ENCODE measurements around the gene KNTC1.
"Not testable (repeated sequence)": the region's sequence is repeated elsewhere in the genome, so short reads cannot be mapped to it uniquely, and the experiment has no call there.

KNTC1 gene

DNA sequence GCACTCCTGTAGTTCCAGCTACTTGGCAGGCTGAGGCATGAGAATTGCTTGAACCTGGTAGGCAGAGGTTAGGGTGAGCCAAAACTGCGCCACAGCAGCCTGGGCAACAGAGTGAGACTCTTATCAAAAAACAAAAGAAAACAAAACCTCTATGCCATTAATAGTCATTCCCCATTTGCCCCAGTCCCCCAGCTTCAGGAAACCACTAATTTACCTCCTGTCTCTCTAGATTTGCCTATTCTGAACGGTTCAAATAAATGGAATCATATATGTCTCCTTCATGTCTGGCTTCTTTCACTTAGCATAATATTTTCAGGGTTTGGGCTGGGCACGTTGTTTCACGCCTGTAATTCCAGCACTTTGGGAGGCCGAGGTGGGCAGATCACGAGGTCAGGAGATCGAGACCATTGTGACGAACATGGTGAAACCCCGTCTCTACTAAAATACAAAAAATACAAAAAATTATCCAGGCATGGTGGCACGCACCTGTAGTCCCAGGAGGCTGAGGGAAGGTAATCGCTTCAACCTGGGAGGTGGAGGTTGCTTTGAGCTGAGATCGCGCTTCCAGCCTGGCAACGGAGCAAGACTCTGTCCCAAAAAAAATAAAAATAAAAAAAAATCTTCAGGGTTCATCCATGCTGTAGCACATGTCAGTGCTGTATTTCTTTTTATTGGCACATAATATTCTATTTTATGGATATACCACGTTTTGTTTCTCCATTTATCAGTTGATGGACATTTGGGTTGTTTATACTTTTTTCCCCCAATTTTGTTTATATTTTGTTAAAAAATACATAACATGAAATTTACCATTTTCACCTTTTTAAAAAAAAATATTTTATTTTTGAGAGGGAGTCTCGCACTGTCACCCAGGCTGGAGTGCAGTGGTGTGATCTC, 31.9 kb downstream of the KNTC1 start:
- DNase-seq (ENCODE audit: low spot score) = no peak

DNA sequence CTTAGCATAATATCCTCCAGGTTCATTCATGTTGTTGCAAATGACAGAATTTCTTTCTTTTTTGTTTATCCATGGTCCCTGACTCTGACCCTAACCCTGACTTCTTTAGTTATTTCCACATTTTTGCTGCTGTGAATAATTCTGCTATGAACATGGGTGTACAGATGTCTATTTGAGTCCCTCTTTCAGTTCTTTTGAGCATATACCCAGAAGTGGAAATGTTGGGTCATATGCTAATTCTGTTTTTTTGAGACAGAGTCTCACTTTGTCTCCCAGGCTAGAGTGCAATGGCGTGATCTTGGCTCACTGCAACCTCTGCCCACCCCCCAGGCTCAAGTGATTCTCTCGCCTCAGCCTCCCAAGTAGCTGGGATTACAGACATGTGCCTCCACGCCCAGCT, 33.1 kb downstream of the KNTC1 start:
- DNase-seq (ENCODE audit: low spot score) = no peak

DNA sequence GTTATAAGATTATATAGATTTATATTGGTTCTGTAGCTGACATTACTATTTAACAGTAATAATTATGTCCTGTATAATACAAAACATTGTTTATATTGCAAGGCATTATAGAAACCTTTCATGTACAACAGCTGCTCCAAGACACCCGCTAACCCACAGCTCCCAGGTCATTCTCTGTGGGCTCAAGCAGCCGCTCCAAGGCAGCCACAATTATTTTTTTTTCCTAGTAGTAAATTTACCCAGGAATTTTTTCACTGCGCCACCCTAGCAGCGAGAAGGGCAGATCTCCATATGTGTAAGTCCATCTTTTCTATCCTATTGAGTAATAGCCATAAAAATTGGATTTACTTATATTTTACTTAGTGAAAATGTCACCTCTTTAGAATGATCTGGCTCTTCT, 36.3 kb downstream of the KNTC1 start:
- no peak for DNase-seq (ENCODE audit: low spot score)

DNA sequence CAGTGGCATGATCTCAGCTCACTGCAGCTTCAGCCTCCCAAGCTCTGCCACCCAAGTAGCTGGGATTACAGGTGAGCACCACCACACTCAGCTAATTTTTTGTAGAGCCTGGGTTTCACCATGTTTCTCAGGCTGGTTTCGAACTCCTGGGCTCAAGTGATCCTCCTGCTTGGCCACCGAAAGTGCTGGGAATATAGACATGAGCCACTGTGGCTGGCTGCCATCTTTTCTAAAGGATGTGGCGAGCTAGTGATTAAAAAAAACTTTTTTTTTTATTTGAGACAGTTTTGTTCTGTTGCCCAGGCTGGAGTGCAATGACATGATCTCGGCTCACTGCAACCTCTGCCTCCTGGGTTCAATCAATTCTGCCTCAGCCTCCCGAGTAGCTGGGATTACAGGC, 39.8 kb downstream of the KNTC1 start:
- DNase-seq (ENCODE audit: low spot score) = not testable (repeated sequence)

DNA sequence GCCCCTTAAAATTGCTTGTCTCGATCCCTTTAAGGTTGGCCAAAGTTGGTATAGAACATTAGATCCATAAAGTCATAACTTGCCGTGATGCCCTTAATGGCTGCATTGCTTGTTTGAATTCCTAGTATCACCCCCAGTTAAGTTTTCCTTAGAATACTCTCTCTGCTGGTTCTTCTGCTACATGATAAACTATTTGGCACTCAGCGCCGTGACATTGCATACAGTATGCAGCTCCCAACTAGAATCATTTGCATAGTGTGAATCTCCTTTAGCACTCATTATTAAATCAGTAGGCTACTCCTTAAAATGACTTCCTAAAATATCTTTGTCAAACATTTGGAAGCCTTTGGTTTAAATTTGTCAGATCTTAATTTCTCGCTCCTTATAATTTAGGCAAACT, 42.2 kb downstream of the KNTC1 start:
- no peak for DNase-seq (ENCODE audit: low spot score)

DNA sequence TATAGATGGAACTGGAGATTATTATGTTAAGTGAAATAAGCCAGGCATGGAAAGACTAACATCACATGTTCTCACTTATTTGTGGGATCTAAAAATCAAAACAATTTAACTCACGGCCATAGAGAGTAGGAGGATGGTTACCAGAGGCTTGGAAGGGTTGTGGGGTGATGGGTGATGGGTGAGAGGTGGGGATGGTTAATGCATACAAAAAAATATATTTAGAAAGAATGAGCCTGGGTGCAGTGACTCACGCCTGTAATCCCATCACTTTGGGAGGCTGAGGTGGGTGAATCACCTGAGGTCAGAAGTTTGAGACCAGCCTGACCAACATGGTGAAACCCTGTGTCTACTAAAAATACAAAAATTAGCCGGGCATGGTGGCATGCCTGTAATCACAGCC, 43.0 kb downstream of the KNTC1 start:
- not testable (repeated sequence) for DNase-seq (ENCODE audit: low spot score)

DNA sequence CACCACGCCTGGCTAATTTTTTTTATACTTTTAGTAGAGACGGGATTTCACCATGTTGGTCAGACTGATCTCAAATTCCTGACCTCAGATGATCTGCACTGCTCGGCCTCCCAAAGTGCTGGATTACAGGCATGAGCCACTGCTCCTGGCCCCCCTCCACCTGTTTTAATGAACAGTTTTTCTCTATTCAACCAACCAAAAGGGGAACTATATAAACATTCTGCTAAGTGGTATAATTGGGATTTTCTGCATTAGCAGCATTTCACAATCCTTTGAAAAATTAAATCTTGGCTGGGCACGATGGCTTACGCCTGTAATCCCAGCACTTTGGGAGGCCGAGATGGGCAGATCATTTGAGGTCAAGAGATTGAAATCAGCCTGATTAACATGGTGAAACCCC, 44.8 kb downstream of the KNTC1 start:
- no peak for DNase-seq (ENCODE audit: low spot score)

DNA sequence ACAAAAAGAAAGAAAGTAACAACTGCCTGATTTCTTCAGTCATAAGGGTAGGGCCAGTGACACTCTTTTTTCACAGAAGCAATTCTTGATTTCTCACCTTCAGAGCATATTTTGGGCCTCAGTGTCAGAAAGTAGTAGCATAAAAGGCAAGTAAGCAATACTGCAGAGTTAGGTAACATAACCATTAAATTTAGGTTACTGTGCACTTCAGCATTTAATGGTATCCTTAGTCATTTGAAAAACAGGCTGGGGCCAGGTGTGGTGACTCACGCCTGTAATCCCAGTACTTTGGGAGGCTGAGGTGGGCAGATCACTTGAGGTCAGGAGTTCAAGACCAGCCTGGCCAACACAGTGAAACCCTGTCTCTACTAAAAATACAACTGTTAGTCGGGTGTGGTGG, 56.2 kb downstream of the KNTC1 start:
- not testable (repeated sequence) for DNase-seq (ENCODE audit: low spot score)

DNA sequence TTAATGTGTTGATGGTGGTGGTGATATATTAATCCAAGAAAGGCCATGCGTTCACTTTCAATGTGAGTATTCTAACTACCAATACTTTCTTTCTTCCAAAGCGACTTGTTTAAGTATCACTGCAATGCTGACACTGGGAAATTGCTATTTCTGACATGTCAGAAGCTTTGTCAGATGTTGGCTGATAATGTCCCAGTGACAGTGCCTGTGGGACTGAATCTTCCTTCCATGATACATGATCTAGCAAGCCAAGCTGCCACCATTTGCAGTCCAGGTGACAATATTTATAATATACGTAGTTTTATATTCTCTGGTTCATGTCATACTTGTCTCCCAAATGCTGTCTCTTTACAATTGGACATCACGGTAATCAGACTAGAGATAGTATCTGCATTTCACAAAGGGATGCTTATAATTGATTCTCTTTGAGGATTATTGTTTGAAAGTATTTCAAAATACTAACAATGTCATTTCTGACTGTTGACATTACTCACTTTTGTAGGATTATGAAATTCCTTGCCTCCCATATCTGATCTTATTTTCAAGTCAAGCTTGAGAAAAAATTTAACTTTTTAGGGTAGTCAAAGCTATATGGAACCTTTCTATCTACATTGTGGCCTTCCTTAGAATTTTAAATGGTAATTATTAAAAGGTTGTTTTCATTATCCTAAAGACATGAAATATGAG, 57.3 kb downstream of the KNTC1 start:
- DNase-seq (ENCODE audit: low spot score) = no peak

DNA sequence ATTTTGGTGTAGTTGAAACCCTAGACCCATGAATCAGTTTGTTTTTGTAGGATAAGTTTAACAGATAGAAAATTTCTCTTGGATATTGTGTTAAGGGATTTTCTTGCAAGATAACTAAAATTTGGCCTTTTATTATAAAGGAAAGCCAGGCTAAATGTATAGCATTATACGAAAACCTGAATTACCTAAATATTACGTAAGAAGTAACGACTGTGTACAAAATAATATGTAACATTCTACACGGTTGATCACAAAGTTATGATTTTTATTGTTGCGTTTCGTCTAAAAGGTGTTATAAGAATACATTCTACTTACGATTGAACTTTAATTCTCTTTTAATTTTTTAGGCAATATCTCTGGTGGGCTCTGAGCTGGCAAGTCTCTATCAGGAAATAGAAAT, 63.9 kb downstream of the KNTC1 start:
- DNase-seq (ENCODE audit: low spot score) = no peak

DNA sequence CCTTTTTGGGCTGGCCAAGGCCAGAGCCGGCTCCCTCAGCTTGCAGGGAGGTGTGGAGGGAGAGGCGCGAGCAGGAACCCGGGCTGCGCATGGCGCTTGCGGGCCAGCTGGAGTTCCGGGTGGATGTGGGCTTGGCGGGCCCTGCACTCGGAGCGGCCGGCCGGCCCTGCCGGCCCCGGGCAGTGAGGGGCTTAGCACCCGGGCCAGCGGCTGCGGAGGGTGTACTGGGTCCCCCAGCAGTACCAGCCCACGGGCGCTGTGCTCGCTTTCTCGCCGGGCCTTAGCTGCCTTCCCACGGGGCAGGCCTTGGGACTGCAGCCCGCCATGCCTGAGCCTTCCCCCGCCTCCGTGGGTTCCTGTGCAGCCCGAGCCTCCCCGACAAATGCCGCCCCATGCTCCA, 64.9 kb downstream of the KNTC1 start:
- DNase-seq (ENCODE audit: low spot score) = not testable (repeated sequence)

DNA sequence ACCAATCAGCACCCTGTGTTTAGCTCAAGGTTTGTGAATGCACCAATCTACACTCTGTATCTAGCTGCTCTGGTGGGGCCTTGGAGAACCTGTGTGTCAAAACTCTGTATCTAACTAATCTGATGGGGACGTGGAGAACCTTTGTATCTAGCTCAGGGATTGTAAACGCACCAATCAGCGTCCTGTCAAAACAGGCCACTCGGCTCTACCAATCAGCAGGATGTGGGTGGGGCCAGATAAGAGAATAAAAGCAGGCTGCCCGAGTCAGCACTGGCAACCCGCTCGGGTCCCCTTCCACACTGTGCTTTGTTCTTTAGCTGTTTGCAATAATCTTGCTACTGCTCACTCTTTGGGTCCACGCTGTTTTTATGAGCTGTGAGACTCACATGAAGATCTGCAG, 65.5 kb downstream of the KNTC1 start:
- DNase-seq (ENCODE audit: low spot score) = not testable (repeated sequence)

DNA sequence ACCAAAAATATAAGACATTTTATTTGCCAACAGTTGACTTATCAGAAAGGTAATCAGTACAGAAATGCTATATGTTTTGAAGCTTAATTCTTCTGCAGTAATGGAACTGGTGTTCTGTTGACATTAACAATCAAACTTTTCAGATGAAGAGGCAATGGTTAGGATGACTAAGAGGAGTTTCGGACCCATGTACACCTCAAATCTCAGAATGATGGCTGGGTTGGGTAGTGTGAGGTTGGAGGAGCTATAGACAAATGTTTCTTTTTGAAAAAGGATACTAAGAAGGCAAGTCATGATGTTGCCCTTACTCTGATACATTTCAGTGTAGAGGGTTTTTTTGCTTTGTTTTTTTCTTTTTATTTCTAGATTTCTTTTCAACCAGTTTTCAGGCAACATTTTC, 66.9 kb downstream of the KNTC1 start:
- no peak for DNase-seq (ENCODE audit: low spot score)

DNA sequence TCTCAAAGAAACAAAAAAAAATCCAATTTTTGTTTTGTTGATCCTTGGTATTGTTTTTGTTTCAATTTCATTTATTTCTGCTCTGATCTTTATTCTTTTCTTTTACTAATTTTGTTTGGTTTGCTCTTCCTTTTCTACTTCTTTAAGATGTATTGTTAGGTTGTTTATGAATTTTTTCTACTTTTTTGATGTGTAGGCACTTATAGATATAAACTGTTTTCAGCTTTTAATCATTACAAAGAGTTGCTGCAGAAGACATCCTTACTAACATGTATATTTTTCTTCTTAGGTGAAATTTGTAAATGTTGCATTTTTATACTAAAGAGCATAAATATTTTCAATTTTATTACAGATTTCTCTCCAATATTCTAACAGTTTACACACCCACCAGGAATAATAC, 69.8 kb downstream of the KNTC1 start:
- DNase-seq (ENCODE audit: low spot score) = no peak

DNA sequence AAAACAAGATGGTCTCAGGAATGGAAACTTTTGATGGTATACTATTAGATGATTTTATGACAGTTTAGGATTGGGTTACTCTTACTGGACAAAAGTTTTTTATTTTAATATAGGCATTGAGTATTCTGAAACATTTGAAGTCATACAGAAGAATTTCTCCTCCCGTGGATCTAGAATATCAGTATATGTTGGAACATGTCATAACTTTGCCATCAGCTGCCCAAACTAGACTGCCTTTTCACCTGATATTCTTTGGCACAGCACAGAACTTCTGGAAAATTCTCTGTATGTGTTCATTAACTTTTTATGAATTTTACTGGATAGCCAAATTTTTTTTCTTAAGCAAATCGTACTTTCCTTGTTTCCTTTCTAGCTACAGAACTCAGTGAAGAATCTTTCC, 75.4 kb downstream of the KNTC1 start:
- no peak for DNase-seq (ENCODE audit: low spot score)

DNA sequence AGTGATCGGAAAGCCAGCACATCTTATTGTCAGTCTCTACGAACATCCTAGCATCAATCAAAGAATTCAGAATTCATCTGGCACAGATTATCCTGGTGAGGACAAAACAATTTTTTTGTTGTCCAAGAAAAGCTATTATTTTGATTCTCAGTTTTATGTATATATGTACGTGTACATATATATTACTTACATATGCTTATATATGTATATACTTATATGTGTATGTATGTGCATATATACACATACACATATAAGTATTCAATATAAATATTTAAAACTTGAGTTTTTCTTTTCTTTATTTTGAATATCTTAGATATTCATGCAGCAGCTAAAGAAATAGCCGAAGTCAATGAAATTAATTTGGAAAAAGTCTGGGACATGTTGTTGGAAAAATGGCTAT, 77.9 kb downstream of the KNTC1 start:
- no peak for DNase-seq (ENCODE audit: low spot score)

DNA sequence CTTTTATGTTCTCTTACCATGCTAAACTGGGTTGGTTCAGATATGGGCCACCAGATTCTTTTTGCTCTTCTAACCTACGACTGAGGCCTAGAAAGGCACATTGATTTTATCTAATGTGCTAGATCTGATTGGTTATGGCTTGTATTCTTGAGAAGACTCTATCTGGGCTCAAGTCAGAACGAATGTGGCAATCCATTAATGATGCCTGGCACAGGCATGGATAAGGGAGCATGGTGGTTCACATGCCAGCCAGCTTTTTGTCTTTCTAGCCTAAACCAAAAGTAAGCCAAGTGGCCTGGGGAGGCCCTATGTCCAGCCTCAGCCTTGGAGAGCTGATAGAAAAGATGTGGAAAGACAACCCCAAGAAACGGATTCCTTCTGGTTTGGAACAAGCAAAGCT, 82.7 kb downstream of the KNTC1 start:
- DNase-seq (ENCODE audit: low spot score) = no peak

DNA sequence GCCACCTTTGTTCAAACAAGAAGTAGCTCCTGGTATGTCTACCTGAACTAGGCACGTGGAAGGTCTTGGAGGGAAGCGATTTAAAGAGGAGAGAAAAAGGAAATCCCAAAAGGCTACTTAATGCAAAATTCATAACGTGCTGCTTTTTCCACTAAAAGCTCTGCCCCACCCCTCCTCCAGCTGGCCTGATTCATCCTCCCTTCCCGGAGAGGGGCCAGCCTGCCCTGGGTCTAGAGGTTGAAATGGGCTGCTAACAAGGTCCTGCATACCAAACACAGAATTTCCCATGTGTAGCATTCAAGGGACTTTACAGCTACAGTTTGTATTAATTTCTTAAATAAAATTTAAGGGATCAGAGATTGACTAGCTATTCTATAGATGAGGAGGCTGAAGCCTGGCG, 83.2 kb downstream of the KNTC1 start:
- no peak for DNase-seq (ENCODE audit: low spot score)

DNA sequence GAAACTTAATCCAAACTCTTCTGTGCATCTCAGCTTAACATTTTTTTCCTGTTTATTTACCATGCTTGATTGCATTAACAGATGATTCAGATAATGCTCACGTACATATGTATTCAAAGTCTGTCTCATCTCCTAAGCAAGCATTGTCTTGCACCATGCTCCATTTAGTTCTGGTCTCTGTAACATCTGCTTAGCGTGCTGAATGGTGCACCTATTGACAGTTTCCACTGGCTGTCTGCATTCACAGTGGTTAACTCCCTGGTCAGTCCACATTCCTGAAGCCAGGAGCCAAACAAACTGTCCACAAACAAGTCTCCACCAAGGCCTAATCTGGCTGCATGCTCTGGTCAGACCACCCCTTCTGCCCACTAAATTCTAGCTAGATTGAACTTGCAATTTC, 83.9 kb downstream of the KNTC1 start:
- DNase-seq (ENCODE audit: low spot score) = no peak

DNA sequence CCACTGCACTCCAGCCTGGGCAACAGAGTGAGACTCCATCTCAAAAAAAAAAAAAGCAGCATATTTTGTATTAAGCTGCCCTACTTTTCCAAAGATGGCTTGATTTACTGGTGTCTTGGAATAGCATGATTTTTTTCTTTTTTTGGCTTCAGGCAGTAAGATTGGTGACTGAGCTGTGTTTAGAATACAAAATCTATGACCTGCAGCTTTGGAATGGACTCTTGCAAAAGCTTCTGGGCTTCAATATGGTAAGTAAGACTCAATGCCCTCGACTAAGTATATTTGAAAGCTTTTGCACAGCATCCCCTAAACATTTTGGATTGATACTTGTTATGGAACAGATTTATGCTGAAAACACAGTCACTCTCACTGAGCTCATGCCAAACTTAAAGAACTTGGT, 87.8 kb downstream of the KNTC1 start:
- no peak for DNase-seq (ENCODE audit: low spot score)

DNA sequence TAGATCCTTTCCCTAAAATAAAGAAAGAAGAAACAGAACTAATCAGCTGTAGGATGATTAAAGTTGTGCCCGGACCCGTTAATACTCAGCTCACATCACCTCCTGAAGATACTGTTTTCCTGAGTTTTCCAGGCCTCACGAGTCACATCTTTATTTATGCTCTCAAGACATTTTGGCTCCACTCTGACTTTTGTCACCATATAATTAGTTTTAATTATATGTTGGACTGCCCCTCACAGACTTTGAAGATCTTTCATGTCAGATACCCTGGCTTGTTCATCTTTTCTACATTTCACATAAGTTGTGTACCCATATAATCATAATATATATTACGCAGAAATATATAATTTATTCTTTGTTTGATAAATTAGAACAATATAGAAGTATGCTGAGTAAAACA, 88.7 kb downstream of the KNTC1 start:
- DNase-seq (ENCODE audit: low spot score) = no peak

DNA sequence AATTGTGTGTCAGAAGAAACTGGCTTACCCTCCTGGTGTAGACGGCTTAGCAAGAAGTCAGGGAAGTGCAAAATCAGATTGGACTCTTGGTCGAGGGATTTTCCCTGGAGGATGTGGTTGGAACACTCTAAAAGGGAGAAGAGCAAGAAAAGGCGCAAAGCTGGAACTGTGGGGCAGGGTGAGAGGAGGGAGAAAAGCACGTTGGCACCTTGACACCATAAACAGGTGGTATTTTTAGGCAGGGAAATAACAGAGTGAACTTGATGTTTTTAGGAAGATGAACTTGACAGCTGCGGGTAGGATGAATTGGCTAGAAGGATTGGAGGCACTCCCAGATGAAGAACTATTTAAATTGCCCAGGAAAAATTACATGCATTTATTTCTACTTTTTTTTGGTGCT, 108.4 kb downstream of the KNTC1 start:
- DNase-seq (ENCODE audit: low spot score) = no peak

DNA sequence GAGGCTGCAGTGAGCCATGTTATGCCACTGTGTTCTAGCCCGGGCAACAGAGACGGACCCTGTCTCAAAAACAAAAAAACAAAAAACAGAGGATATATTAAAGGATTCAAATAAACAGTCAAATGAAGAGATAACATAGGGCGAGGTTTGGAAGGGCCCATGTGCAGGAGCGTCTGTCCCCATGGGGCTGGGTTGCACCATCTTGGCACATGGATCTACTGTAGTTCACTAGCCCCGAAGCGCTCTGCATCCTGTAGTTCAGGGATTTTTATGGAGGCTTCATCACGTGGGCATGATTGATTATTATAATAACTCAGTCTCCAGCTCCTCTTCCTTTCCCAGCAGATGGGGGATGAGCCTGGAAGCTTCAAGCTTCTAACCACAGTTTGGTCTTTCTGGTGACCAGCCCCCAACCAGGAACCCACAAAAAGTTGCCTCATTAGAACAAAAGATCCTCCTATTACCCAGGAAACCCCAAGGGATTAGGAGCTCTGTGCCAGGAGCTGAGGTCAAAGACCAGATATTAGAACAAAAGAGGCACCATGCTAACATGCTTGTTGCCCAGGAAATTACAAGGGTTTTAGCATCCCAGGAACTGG, 116.3 kb downstream of the KNTC1 start:
- DNase-seq (ENCODE audit: low spot score) = no peak
